ENCODE data around the gene AMPD1. TPM values are rescaled to one million over a fixed set of nuclear protein-coding genes. Genes with fewer than 3 reads are reported as not detected.

The AMPD1 gene
- total RNA-seq, 4 donors from 2014 or later: not detected

DNA sequence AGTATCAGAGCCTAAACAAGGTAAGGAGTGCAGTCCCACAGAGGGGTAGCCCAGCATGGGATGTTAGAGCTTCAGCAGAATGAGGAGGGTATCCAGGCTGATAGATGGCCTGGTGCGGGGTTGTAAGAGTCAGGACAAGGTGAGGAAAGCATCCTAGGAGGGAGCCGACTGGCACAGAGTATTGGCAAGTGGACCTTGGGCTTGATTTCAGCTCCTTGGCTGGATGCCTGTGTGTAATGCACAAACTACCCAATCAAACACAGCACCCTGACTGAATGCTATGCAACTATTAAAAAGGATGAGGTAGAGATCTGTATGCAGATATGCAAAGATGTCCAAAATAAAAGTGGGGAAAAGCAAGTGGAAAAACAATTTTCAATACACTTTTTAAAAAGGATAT, 43.5 kb downstream of the AMPD1 start:
- ATAC-seq (ENCODE audit: low FRiP score): no peak
- TF ChIP-seq, protein P1, sequence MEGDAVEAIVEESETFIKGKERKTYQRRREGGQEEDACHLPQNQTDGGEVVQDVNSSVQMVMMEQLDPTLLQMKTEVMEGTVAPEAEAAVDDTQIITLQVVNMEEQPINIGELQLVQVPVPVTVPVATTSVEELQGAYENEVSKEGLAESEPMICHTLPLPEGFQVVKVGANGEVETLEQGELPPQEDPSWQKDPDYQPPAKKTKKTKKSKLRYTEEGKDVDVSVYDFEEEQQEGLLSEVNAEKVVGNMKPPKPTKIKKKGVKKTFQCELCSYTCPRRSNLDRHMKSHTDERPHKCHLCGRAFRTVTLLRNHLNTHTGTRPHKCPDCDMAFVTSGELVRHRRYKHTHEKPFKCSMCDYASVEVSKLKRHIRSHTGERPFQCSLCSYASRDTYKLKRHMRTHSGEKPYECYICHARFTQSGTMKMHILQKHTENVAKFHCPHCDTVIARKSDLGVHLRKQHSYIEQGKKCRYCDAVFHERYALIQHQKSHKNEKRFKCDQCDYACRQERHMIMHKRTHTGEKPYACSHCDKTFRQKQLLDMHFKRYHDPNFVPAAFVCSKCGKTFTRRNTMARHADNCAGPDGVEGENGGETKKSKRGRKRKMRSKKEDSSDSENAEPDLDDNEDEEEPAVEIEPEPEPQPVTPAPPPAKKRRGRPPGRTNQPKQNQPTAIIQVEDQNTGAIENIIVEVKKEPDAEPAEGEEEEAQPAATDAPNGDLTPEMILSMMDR (IDR thresholded peaks at IDR 0.05): no peak
- DNase-seq (ENCODE audit: low spot score): no peak

DNA sequence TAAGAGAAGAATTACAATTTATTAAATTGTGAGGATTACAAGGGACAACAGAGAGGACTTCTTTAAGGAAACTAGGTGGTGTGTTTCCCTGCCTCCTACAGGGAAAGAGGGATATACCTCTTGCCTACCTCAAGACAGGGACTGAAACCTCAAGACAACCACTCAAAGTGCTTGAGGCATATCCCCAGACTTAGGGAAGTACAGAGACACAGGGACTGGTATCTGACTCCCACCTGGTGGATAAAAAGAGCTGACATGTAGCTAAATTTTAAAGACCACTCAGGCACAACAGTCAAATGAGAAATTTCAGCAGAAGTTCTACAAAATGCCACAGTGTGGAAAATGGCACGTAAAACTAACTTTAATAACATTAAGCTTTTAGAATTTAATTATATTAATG, 46.8 kb downstream of the AMPD1 start:
- TF ChIP-seq, protein P1 (IDR thresholded peaks at IDR 0.05): no peak
- DNase-seq (ENCODE audit: low spot score) (no peak), ATAC-seq (ENCODE audit: low FRiP score) (no peak)

GRCh38 chr1:114641377-114641776, 54.0 kb downstream of the AMPD1 start:
- TF ChIP-seq, protein P1 (IDR thresholded peaks at IDR 0.05): no peak
- no peak for DNase-seq (ENCODE audit: low spot score)
- no peak for ATAC-seq (ENCODE audit: low FRiP score)

GRCh38 chr1:114638910-114639309, 56.4 kb downstream of the AMPD1 start:
- DNase-seq (ENCODE audit: low spot score) (no peak), ATAC-seq (ENCODE audit: low FRiP score) (no peak)
- TF ChIP-seq, protein P1 (IDR thresholded peaks at IDR 0.05): no peak

DNA sequence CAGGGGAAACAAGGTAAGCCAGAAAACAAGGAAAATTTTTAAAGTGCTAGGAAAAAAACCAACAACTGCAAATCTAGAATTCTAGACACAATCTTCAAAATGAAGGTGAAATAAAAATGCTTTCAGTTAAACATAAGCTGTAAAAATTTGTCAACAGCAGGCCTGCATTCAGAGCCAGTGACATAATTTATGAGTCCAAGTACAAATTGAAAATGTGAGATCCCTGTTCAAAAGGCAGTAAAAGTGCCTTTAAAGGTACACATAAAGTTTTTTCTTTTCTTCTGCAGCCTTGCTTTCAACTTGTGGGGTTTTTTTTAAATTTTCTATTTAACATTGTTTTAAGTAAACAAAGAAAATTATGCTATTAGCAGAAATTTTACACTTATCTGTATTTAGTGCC, 62.9 kb downstream of the AMPD1 start:
- no peak for ATAC-seq (ENCODE audit: low FRiP score)
- TF ChIP-seq, protein P1 (IDR thresholded peaks at IDR 0.05): no peak
- DNase-seq (ENCODE audit: low spot score): no peak

DNA sequence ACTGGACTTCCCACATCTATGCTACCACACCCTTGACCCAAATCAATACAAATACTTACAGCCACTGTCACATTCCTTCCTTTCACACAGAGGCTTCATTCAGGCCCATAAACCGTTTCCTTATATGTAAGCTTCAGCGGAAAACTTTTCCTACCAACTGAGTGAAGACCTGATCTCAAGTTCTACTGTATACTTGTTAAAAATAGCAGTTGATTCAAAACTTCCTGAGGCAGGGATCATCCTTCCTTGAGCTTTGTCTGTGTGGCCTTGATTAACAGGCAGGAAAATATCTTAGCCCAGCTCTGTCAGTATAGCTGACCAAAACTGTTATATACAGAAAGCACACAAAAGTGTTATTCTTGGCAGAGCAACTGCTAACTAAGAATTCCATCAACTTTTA, 68.2 kb downstream of the AMPD1 start:
- DNase-seq (ENCODE audit: low spot score) (no peak), ATAC-seq (ENCODE audit: low FRiP score) (no peak)
- TF ChIP-seq, protein P1 (IDR thresholded peaks at IDR 0.05): no peak

DNA sequence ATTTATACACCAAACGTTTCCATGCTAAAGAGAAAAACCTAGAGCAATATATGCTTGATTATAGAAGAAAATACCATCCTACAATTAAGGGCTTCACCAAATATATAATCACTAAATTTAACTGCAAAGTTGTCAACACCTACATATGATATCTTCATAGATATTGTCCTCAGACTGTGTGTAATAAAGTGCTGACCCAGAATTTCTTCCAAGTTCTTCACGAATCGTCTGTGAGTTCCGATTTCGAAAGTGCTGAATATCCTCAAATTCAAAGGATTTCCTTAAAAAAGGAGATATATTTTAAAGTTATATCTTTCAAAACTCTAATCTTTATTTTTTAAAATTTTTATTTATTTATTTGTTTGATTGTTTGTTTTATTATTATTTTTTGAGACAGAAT, 72.0 kb downstream of the AMPD1 start:
- DNase-seq (ENCODE audit: low spot score) (no peak), ATAC-seq (ENCODE audit: low FRiP score) (no peak)
- TF ChIP-seq, protein P1 (IDR thresholded peaks at IDR 0.05): no peak

Small RNA genes within 50 kb of the gene (small RNA-seq; reads per million reads assigned to genes)
- gene RN7SL432P: not detected
- not detected for gene RNY1P13

Other genes starting within 250 kb of the AMPD1 start
- 10 to 100 TPM; 29.2 to 40.7 (median 33.7) TPM for gene TRIM33, start 184.3 kb downstream of the AMPD1 start, total RNA-seq
- 10 to 100 TPM; 32.3 to 54.3 (median 35.6) TPM for gene BCAS2, start 113.9 kb downstream of the AMPD1 start, total RNA-seq
- gene DENND2C, start 25.5 kb downstream of the AMPD1 start, total RNA-seq: 1 to 10 TPM; 1.9 to 6.6 (median 3.1) TPM
- gene NRAS, start 21.2 kb upstream of the AMPD1 start, total RNA-seq: 10 to 100 TPM; 24.1 to 46.2 (median 31.9) TPM
- 1,000 to 10,000 TPM in 3 of 4 donors, 100 to 1,000 TPM in 1; 879 to 1,224 (median 1,011) TPM for gene CSDE1, start 62.4 kb upstream of the AMPD1 start, total RNA-seq
- 10 to 100 TPM; 27.0 to 58.0 (median 38.7) TPM for gene SIKE1, start 85.1 kb upstream of the AMPD1 start, total RNA-seq
- gene SYCP1, start 159.3 kb upstream of the AMPD1 start, total RNA-seq: under 1 TPM in 2 of 4 donors, not detected in 2; 0.38 to 0.56 TPM